Measurements from ENCODE around the gene NFKBIE. TPM values are rescaled to one million over a fixed set of nuclear protein-coding genes. Genes with fewer than 3 reads are reported as not detected.
A peak's percentile ranks its signal among the peaks of the same experiment; 100 is the strongest.

The NFKBIE gene
- total and polyA plus RNA-seq, 2 of the 13 experiments (the other 11 are each of a cell fraction or from before 2014, with no cell fraction given): 6.7 to 14.5 TPM

GRCh38 chr6:44234101-44235025 lies 31.0 kb downstream of the NFKBIE start (continued):
- TF ChIP-seq CTCF (CRISPR knock-in tag; IDR thresholded peaks at IDR 0.05) (peak; percentile 98), ZNF576 (CRISPR knock-in tag; IDR thresholded peaks at IDR 0.05) (no peak), ZNF737 (CRISPR knock-in tag; IDR thresholded peaks at IDR 0.05; ENCODE audit: borderline replicate concordance) (no peak), ZNF75D (CRISPR knock-in tag; IDR thresholded peaks at IDR 0.05; ENCODE audit: borderline replicate concordance) (no peak), ZNF138 (CRISPR knock-in tag; IDR thresholded peaks at IDR 0.05; ENCODE audit: low read depth) (0 out of 2 replicates have a peak, but pooled peaks have one; percentile 40), MED8 (CRISPR knock-in tag; IDR thresholded peaks at IDR 0.05; ENCODE audit: insufficient replicate concordance) (no peak), GATAD2A (CRISPR knock-in tag; IDR thresholded peaks at IDR 0.05) (peak; percentile 71), PITX1 (CRISPR knock-in tag; IDR thresholded peaks at IDR 0.05) (no peak; the same call in 1 of the 2 replicates), ZNF550 (CRISPR knock-in tag; IDR thresholded peaks at IDR 0.05; ENCODE audit: borderline replicate concordance) (no peak), MEIS1 (CRISPR knock-in tag; IDR thresholded peaks at IDR 0.05; ENCODE audit: borderline replicate concordance) (no peak), FOXC1 (CRISPR knock-in tag; IDR thresholded peaks at IDR 0.05; ENCODE audit: borderline replicate concordance) (peak; percentile 83; the same call in 1 of the 2 replicates), AHDC1 (CRISPR knock-in tag; IDR thresholded peaks at IDR 0.05; ENCODE audit: borderline replicate concordance) (no peak), NFE2 (CRISPR knock-in tag; IDR thresholded peaks at IDR 0.05) (no peak), UBTF (CRISPR knock-in tag; IDR thresholded peaks at IDR 0.05) (no peak; the same call in 1 of the 2 replicates)

Measured in HepG2 (cell line).